GM12878 (cell line): Measurements from ENCODE around the gene DYDC1. TPM values are rescaled to one million over a fixed set of nuclear protein-coding genes. Genes with fewer than 3 reads are reported as not detected.

Source experiments
- ATAC-seq: fragments of 200-7000 bp; cut with Tn5 transposase; 3 replicates; pipeline ENCODE4 v1.9.1; 2020; ENCODE audit warnings: mild to moderate bottlenecking, moderate library complexity
- Bru-seq: library from RNA; stranded (reverse); fragments of 400-500 nt; gene quantifications from one replicate; lab custom pipeline; 2021; lab: Mats Ljungman, UMichigan
- BruChase-seq, 2 experiments: library from RNA; stranded (reverse); fragments of 400-500 nt; gene quantifications; one replicate each; lab custom pipeline; 2021; lab: Mats Ljungman, UMichigan
- BruUV-seq: library from RNA; stranded (reverse); fragments of 400-500 nt; replicated peaks from 2 replicates; lab custom pipeline; 2021; lab: Mats Ljungman, UMichigan
- CTCF ChIA-PET: fragments of 300-600 bp; sonication (Branson Sonifier 250); formaldehyde crosslinking; extraction: SDS; loops from one replicate; lab custom pipeline; 2021; ENCODE audit warnings: inconsistent platforms; lab: Yijun Ruan, JAX
- POLR2A ChIA-PET: fragments of 350-600 bp; formaldehyde crosslinking; extraction: SDS; loops from one replicate; lab custom pipeline; 2021; ENCODE audit warnings: inconsistent platforms; lab: Charles Lee
- RAD21 ChIA-PET: fragments of 300-600 bp; sonication (Branson Sonifier 250); formaldehyde crosslinking; loops from one replicate; lab custom pipeline; 2023; ENCODE audit warnings: antibody characterized with exemption; ENCODE audit not compliant: unreplicated experiment; lab: Charles Lee
- SMC1A ChIA-PET: fragments of 300-600 bp; sonication (Branson Sonifier 250); formaldehyde crosslinking; loops from one replicate; lab custom pipeline; 2023; ENCODE audit not compliant: unreplicated experiment, uncharacterized antibody; lab: Charles Lee
- DNase-seq: peaks from one replicate; pipeline ENCODE4 v3.0.0-alpha.2; 2011; ENCODE audit warnings: low read depth, low spot score
- FAIRE-seq: peaks from 3 replicates; lab custom pipeline; 2011; peaks lifted over from hg19 to GRCh38; lab: Jason Lieb, UNC
- H2AFZ ChIP-seq: 2 replicates; pipeline ENCODE4 v1.6.0; 2011; ENCODE audit warnings: low read depth, low read length, control low read depth; ENCODE audit not compliant: control insufficient read depth
- H3K27ac ChIP-seq: 2 replicates; pipeline ENCODE4 v1.5.1; 2011; ENCODE audit warnings: control low read depth; ENCODE audit not compliant: control insufficient read depth, insufficient read depth
- H3K27me3 ChIP-seq, 2 experiments: replicated peaks in 1 of 2; 2 replicates each; pipeline versions ENCODE4 v1.6.0 to v1.6.1; 2011; ENCODE audit warnings: low read length in 1 of 2; ENCODE audit not compliant: control insufficient read depth in 2 of 2, insufficient read depth in 2 of 2
- H3K36me3 ChIP-seq, 2 experiments: 2 replicates each; pipeline ENCODE4 v1.5.1; 2011; ENCODE audit warnings: low read length in 1 of 2; ENCODE audit not compliant: control insufficient read depth in 2 of 2, insufficient read depth in 2 of 2
- H3K4me1 ChIP-seq: 2 replicates; pipeline ENCODE4 v1.6.1; 2011; ENCODE audit warnings: mild to moderate bottlenecking, low read length, moderate library complexity, mixed read lengths; ENCODE audit not compliant: control insufficient read depth, insufficient read depth
- H3K4me2 ChIP-seq: 2 replicates; pipeline ENCODE4 v1.6.0; 2011; ENCODE audit warnings: control low read depth; ENCODE audit not compliant: control insufficient read depth, insufficient read depth
- H3K4me3 ChIP-seq: fragments of 200-600 bp; sonication (generic); 2 replicates; pipeline ENCODE4 v1.5.1; 2016
- H3K79me2 ChIP-seq: 2 replicates; pipeline ENCODE4 v1.6.0; 2011; ENCODE audit warnings: low read length; ENCODE audit not compliant: control insufficient read depth, insufficient read depth
- H3K9ac ChIP-seq: 2 replicates; pipeline ENCODE4 v1.8.0; 2011; ENCODE audit warnings: low read length, control low read depth, mixed read lengths; ENCODE audit not compliant: control insufficient read depth, insufficient read depth
- H3K9me3 ChIP-seq: replicated peaks from 3 replicates; pipeline ENCODE4 v1.5.1; 2011; ENCODE audit warnings: mild to moderate bottlenecking, low read length; ENCODE audit not compliant: control insufficient read depth, insufficient read depth
- H4K20me1 ChIP-seq: 2 replicates; pipeline ENCODE4 v1.6.0; 2011; ENCODE audit not compliant: control insufficient read depth, insufficient read depth
- BMI1 ChIP-seq: fragments of 450-650 bp; IDR thresholded peaks from 2 replicates; pipeline ENCODE4 v1.6.1; 2016; ENCODE audit warnings: mild to moderate bottlenecking, moderate library complexity, borderline replicate concordance
- MTA3 ChIP-seq: IDR thresholded peaks from 2 replicates; pipeline ENCODE4 v1.6.1; 2012; ENCODE audit warnings: low read length, inconsistent platforms, borderline replicate concordance
- SUZ12 ChIP-seq: fragments of 200-600 bp; sonication (generic); IDR thresholded peaks from one replicate; pipeline ENCODE4 v1.6.1; 2018; ENCODE audit warnings: antibody characterized with exemption, mild to moderate bottlenecking; ENCODE audit not compliant: unreplicated experiment
- WGBS: methylation state at CpG from one replicate; pipeline ENCODE4 v1.1.6; 2016; ENCODE audit warnings: low lambda C conversion rate; ENCODE audit not compliant: insufficient replicate concordance, insufficient coverage; ENCODE audit errors: missing lambda C conversion rate; 5-methylcytosine and 5-hydroxymethylcytosine counted together
- in situ Hi-C: fragments of 300-500 bp; cut with MboI; formaldehyde crosslinking; loops from 9 replicates; pipeline ENCODE4 v1.14.3; 2018; ENCODE audit warnings: mixed read lengths
- intact Hi-C: fragments of 100-400 bp; cut with micrococcal nuclease; formaldehyde crosslinking; loops from one replicate; pipeline ENCODE4 v1.14.2; 2022; ENCODE audit not compliant: unreplicated experiment
- long read RNA-seq, 2 experiments: library from polyadenylated mRNA; unstranded; transcript quantifications; one replicate each; pipeline ENCODE4 v2.0.0, GENCODE V29; 2019 to 2020
- polyA minus RNA-seq, 3 experiments: library from RNA; depleted of rRNA, polyadenylated mRNA; stranded (reverse); fragments of >200 nt; gene quantifications; 2 replicates each; pipeline ENCODE4 v1.2.3, GENCODE V29; 2011
- polyA plus RNA-seq, 11 experiments: library from polyadenylated mRNA; depleted of rRNA in 4 of 11; unstranded in 6 of 11; stranded (reverse) in 5 of 11; fragments of >200 nt; fragmentation: Nextera tagmentation in 4 of 11; fragmentation: Illumina TruSeq in 1 of 11; extraction: Ambion mirVana in 4 of 11; extraction: Trizol in 1 of 11; gene quantifications; 1 replicate in 1 of 11; 2 replicates in 10 of 11; pipeline versions ENCODE4 v1.2.1 to v1.2.3, GENCODE V29; 2011 to 2016; ENCODE audit warnings: inconsistent platforms in 2 of 11, missing spikeins in 2 of 11, low read depth in 1 of 11
- total RNA-seq, 4 experiments: library from RNA; depleted of rRNA in 3 of 4; stranded (reverse); fragments of >200 nt in 3 of 4; fragmentation: Illumina TruSeq in 1 of 4; extraction: Trizol in 1 of 4; gene quantifications; 2 replicates each; pipeline versions ENCODE4 v1.2.1 to v1.2.3, GENCODE V29; 2013 to 2021

The DYDC1 gene
- total RNA-seq (2013; cell fraction: nucleolus; rRNA removed): not detected in 2 replicates
- total RNA-seq (2014; rRNA removed): not detected in 2 replicates
- total RNA-seq (2014; rRNA removed; fragmentation: Illumina TruSeq; extraction: Trizol): not detected in 2 replicates
- total RNA-seq (2021): not detected in 2 replicates
- polyA plus RNA-seq (2011; ENCODE audit: low read depth): not detected
- not detected in 2 replicates for polyA plus RNA-seq (2011; rRNA removed)
- not detected in 2 replicates for polyA plus RNA-seq (2011; cell fraction: cytosol; rRNA removed)
- polyA plus RNA-seq (2011; cell fraction: nucleus; rRNA removed): not detected in 2 replicates
- not detected in 2 replicates for polyA plus RNA-seq (2012)
- polyA plus RNA-seq (2014; fragmentation: Illumina TruSeq; extraction: Trizol): not detected in 2 replicates
- not detected for polyA plus RNA-seq (2014; fragmentation: Nextera tagmentation; extraction: Ambion mirVana)
- not detected in 2 replicates for polyA plus RNA-seq (2014; rRNA removed)
- not detected for polyA plus RNA-seq (2016; fragmentation: Nextera tagmentation; extraction: Ambion mirVana)
- not detected in 2 replicates for polyA minus RNA-seq (2011; rRNA and poly(A)+ RNA removed)
- polyA minus RNA-seq (2011; cell fraction: cytosol; rRNA and poly(A)+ RNA removed): not detected in 2 replicates
- not detected in 2 replicates for polyA minus RNA-seq (2011; cell fraction: nucleus; rRNA and poly(A)+ RNA removed)
- not detected for Bru-seq, nascent RNA
- percentile 5 among the genes with signal in this experiment for BruChase-seq, experiment 1, labeled RNA remaining after a 6-hour chase
- BruChase-seq, experiment 2, labeled RNA remaining after a 2-hour chase: not detected
- long read RNA-seq, experiment 1: 0 reads
- long read RNA-seq, experiment 2: 0 reads

DNA sequence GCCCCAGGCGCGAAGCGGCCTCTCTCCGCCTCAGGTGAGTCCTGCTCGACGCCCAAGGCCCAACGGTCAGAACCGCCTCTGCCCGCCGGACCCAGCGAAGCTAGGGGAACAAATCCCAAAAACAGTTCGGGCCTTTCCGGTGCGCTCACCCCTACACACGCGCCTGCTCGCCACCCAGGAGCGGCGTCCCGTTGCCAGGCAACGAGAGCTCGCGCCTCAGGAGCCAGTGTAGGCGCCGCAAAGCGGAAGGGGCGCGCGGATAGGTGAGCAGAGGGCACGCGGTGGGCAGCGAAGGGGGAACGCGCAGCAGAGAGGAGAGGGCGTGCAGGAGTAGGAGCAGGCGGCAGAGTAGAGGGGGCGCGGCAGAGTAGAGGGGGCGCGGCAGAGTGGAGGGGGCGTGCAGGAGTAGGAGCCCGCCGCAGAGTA, at the start of gene DYDC1, which contains the start of gene DYDC2:
Gene DYDC1 (minus strand): TSS at position 193 of the 426 bp plus-strand sequence. CDS start 4,154 bp downstream, outside the sequence.
Gene DYDC2 (plus strand): TSS at position 219 of the 426 bp plus-strand sequence. CDS start 5,663 bp downstream, outside the sequence.
- Histone ChIP-seq H3K79me2 (no peaks in the 10 kb centered on the region), H3K27ac (no peak within 1 kb of the TSS), H3K27me3 (peaks cover 5 to 11% of the 10 kb centered on the region in 2 experiments), H3K9me3 (no peaks in the 10 kb centered on the region), H3K4me2 (0 out of 2 replicates have a peak within 1 kb of the TSS, but pooled peaks have one; percentile 9), H3K9ac (no peak within 1 kb of the TSS), H2AFZ (no peak within 1 kb of the TSS), H3K4me3 (no peak within 1 kb of the TSS), H3K4me1 (no peaks in the 10 kb centered on the region), H3K36me3 (no peaks in the 10 kb centered on the region), H4K20me1 (no peaks in the 10 kb centered on the region)
- SMC1A ChIA-PET: no interaction called here
- RAD21 ChIA-PET: no interaction called here
- WGBS: 19% methylated on average over 43 of the region's 43 CpGs
- POLR2A ChIA-PET: no interaction called here
- CTCF ChIA-PET: no interaction called here
- BruUV-seq: no TSS peak
- intact Hi-C loops: no loop called here
- no peak for ATAC-seq
- no peak for DNase-seq
- TF ChIP-seq SUZ12 (peak; percentile 55), BMI1 (0 out of 2 replicates have a peak, but pooled peaks have one; percentile 45), MTA3 (no peak)
- in situ Hi-C loops: no loop called here
- no peak for FAIRE-seq
